Activated T-helper 2 cell treated with anti-CD3 and anti-CD28 coated beads, Interferon-gamma antibody, Interleukin-2, Interleukin-4, amounts not matched to agents 10 μg/mL and 5 μg/mL and 100 μg/mL, durations not matched to agents 14 hours and 24 hours and 36 hours (primary cell): Measurements from ENCODE around the gene HLA-F. TPM values are rescaled to one million over a fixed set of nuclear protein-coding genes. Genes with fewer than 3 reads are reported as not detected.
A peak's percentile ranks its signal among the peaks of the same experiment; 100 is the strongest.

Experiments
- DNase-seq: peaks from one replicate; pipeline ENCODE4 v3.0.0; 2021; ENCODE audit warnings: low spot score
- H3K27ac Mint-ChIP-seq: one replicate; pipeline ENCODE4 v1.8.0; 2021; ENCODE audit warnings: mixed read lengths
- H3K27me3 Mint-ChIP-seq: one replicate; pipeline ENCODE4 v1.8.0; 2021; ENCODE audit warnings: low read depth, mixed read lengths
- H3K36me3 Mint-ChIP-seq: one replicate; pipeline ENCODE4 v1.8.0; 2021; ENCODE audit warnings: low read depth, mixed read lengths
- H3K4me1 Mint-ChIP-seq: one replicate; pipeline ENCODE4 v1.8.0; 2021; ENCODE audit warnings: low read depth, mixed read lengths
- H3K4me3 Mint-ChIP-seq: one replicate; pipeline ENCODE4 v1.8.0; 2021; ENCODE audit warnings: low read depth, mild to moderate bottlenecking, moderate library complexity, mixed read lengths
- H3K9me3 Mint-ChIP-seq: one replicate; pipeline ENCODE4 v1.8.0; 2021; ENCODE audit warnings: mixed read lengths
- intact Hi-C: fragments of 100-400 bp; cut with micrococcal nuclease; formaldehyde crosslinking; loops from one replicate; pipeline ENCODE4 v1.15.1; 2023
- total RNA-seq: library from RNA; stranded (reverse); gene quantifications from 2 replicates; pipeline ENCODE4 v1.2.3, GENCODE V29; 2022

Gene HLA-F
- total RNA-seq, 1 donor from 2014 or later, result 278 TPM

- Mint-ChIP-seq H3K4me1 (peaks cover 41% of the 10 kb centered on the region), H3K9me3 (no peaks in the 10 kb centered on the region), H3K4me3 (no peak overlapping the region), H3K36me3 (peaks cover 54% of the 10 kb centered on the region), H3K27ac (peak overlapping the region; percentile 65), H3K27me3 (no peaks in the 10 kb centered on the region)
- peak; percentile 5 for DNase-seq
- intact Hi-C loops, result loop anchor here (10.0 kb wide), 2 partner anchors 73 to 237 kb away; partner anchors contain the start of gene MOG
Measured at GRCh38 chr6:29727637-29728036, 4.4 kb downstream of the HLA-F start.

DNA sequence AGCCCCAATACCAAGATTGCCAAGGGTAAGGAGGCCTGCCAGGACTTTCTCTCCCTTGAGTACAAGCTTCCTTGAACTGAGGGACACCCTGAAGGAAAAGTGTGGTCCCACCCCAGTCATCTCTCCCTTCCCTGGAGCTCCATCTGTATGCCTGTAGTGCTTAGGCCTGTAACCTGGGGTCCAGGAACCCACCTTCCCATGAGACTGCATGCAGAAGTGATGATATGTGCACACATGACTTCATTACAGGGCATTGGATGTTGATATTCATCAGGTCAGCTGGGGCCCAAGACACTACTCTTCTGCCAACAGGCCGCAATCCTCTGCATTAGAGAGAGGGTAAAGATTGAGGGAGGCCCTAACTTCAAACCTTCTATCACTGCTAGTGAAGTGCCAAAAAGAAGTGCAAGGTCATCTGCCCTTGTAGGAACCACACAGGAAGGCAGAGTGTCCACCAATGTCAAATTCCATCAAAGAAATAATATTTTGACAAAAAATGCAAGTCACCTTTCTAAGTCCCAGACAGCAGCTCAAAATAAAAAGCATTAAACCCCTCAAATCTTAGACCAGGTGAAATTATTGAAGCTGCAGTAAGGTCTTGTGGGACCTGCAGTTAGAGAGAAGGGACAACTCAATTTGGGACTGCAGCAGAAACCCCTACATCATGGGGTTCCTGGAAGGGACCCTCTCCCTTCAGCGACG lies 5.1 kb downstream of the HLA-F start:
- Mint-ChIP-seq H3K27me3 (no peaks in the 10 kb centered on the region), H3K36me3 (peaks cover 51% of the 10 kb centered on the region), H3K9me3 (no peaks in the 10 kb centered on the region), H3K27ac (peak overlapping the region; percentile 35), H3K4me1 (peaks cover 39% of the 10 kb centered on the region), H3K4me3 (no peak overlapping the region)
- intact Hi-C loops, result loop anchor here (10.0 kb wide), 2 partner anchors 74 to 236 kb away; partner anchors contain the start of gene MOG
- DNase-seq, result peak; percentile 4

DNA sequence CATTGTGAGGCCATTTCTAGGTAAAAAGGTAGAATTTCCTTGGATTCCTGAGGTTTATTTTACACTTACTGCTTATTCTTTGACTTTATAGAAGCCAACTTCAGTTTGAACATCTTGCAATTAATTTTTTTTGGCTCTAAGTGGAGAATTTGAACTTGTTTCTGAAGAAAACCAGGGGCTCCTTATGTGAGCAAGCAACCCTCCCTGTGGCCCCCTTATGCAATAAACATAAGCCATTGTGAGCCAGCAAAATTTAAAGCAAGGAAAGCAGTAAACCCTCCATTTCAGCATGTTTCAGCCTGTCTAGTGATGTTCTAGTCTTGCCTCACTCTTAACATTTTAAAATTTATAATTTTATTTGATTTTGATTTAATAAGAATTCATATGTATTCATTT lies 5.6 kb downstream of the HLA-F start:
- Mint-ChIP-seq H3K36me3 (peaks cover 47% of the 10 kb centered on the region), H3K27me3 (no peaks in the 10 kb centered on the region), H3K4me1 (peaks cover 39% of the 10 kb centered on the region), H3K9me3 (no peaks in the 10 kb centered on the region), H3K4me3 (no peak overlapping the region), H3K27ac (no peak overlapping the region)
- intact Hi-C loops, result loop anchor here (10.0 kb wide), 2 partner anchors 74 to 236 kb away; partner anchors contain the start of gene MOG
- no peak for DNase-seq

- Mint-ChIP-seq H3K9me3 (no peaks in the 10 kb centered on the region), H3K4me3 (no peak overlapping the region), H3K27me3 (no peaks in the 10 kb centered on the region), H3K27ac (no peak overlapping the region), H3K36me3 (peaks cover 37% of the 10 kb centered on the region), H3K4me1 (peaks cover 35% of the 10 kb centered on the region)
- no peak for DNase-seq
- intact Hi-C loops, result loop anchor here (10.0 kb wide), 2 partner anchors 75 to 235 kb away; partner anchors contain the start of gene MOG
Measured at GRCh38 chr6:29729774-29730328, 6.6 kb downstream of the HLA-F start.

DNA sequence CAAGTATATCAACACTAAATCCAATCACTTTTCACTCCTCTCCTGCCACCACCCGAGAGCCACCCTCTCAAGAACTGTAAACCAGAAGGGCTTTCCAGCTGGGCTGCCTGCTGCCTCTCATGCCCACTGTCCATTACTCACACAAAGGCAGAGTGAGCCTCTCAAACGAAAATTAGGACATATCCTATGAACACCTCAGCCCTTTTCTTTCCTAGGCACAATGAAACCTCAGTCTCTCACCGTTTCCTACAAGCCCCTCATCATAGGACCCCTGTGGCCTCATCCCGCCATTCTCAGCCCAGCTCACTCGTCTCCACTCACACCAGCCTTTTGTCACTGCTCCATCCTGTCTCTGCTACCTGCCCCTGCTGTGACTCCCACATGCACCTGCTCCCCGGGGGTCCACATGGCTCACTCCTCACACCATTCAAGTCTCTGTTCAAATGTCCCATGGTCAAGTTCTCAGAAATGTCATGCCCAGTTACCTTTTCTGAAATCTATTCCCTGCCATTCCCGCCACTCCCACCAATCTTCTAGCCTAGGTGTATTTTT lies 7.4 kb downstream of the HLA-F start:
- Mint-ChIP-seq H3K36me3 (peaks cover 32% of the 10 kb centered on the region), H3K4me1 (peaks cover 28% of the 10 kb centered on the region), H3K4me3 (no peak overlapping the region), H3K27me3 (no peaks in the 10 kb centered on the region), H3K27ac (peak overlapping the region; percentile 30), H3K9me3 (peaks cover 3% of the 10 kb centered on the region)
- intact Hi-C loops, result no loop called here
- DNase-seq, result no peak

DNA sequence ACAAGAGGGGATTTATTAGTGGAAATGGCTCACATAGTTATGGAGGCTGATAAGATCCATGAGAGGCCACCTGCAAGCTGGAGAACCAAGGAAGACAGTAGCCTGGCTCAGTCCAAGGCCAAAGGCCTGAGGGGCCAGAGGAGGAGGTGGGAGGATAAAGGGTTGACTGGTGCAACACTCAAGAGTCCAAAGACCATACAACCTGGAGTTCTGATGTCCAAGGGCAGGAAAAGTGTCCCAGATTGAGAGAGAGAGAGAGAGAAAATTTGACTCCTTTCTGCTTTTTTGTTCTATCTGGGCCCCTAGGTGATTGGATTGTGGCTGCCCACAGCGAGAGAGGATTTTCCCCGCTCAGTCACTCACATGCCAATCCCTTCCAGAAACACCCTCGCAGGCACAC lies 8.0 kb downstream of the HLA-F start:
- Mint-ChIP-seq H3K9me3 (peaks cover 8% of the 10 kb centered on the region), H3K4me3 (no peak overlapping the region), H3K36me3 (peaks cover 30% of the 10 kb centered on the region), H3K27ac (no peak overlapping the region), H3K27me3 (no peaks in the 10 kb centered on the region), H3K4me1 (peaks cover 21% of the 10 kb centered on the region)
- DNase-seq, result no peak
- intact Hi-C loops, result no loop called here

GRCh38 chr6:29733057-29733456 lies 9.8 kb downstream of the HLA-F start:
- peaks cover 8% of the 10 kb centered on the region for H3K9me3 Mint-ChIP-seq
- DNase-seq, result peak; percentile 6
- intact Hi-C loops, result no loop called here
- H3K27ac Mint-ChIP-seq, result no peak overlapping the region
- H3K27me3 Mint-ChIP-seq, result no peaks in the 10 kb centered on the region
- peaks cover 9% of the 10 kb centered on the region for H3K4me1 Mint-ChIP-seq
- H3K4me3 Mint-ChIP-seq, result no peak overlapping the region
- peaks cover 15% of the 10 kb centered on the region for H3K36me3 Mint-ChIP-seq

DNA sequence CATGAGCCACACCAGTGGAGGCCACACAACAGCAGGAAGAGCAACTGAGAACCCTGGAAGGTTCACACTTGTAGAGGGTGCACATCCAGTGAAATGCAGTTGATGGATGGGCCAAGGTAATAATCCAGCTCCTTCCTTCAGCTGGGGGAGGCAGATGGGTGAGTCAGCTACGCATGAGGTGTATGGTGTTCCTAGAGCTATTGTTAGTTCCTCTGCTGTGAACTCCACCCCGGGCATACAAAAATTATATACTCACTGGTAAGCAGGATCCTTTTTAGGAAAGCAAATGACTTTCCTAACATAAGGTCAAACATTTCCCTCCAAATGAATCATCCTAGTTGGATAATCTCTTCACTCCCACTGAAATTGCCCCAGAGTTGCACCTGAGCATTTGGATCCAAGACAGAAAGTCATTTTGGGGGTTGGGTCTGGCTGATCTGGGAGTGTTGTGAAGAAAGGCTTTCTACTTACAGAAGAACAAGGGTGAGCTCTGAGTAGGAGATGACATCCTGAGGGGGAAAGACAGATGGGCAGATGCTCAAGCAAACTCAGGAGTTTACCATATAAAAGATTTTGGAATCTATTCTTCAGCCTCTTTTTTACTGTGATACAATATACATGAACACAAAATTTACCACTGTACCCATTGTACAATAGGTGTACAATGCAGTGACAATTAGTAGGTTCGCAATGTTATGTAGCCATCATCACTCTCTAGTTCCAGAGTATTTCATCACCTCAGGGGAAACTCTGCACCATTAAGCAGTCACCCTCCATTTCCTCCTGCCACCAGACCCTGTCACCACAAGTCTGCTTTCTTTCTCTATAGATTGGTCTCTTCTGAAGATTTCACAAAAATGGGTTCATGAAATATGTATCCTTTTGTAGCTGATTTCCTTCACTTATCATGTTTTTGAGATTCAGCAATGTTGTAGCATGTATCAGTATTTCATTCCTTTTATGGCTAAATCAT lies 11.1 kb downstream of the HLA-F start:
- DNase-seq, result no peak
- Mint-ChIP-seq H3K27ac (no peak overlapping the region), H3K27me3 (no peaks in the 10 kb centered on the region), H3K4me3 (no peak overlapping the region), H3K9me3 (peaks cover 8% of the 10 kb centered on the region), H3K36me3 (peaks cover 12% of the 10 kb centered on the region), H3K4me1 (peaks cover 6% of the 10 kb centered on the region)
- intact Hi-C loops, result no loop called here

- peaks cover 8% of the 10 kb centered on the region for H3K9me3 Mint-ChIP-seq
- H3K27me3 Mint-ChIP-seq, result no peaks in the 10 kb centered on the region
- H3K27ac Mint-ChIP-seq, result no peak overlapping the region
- no peak for DNase-seq
- H3K4me1 Mint-ChIP-seq, result peaks cover 4% of the 10 kb centered on the region
- no peak overlapping the region for H3K4me3 Mint-ChIP-seq
- H3K36me3 Mint-ChIP-seq, result peaks cover 12% of the 10 kb centered on the region
- intact Hi-C loops, result no loop called here
Measured at GRCh38 chr6:29736563-29736962, 13.3 kb downstream of the HLA-F start.

DNA sequence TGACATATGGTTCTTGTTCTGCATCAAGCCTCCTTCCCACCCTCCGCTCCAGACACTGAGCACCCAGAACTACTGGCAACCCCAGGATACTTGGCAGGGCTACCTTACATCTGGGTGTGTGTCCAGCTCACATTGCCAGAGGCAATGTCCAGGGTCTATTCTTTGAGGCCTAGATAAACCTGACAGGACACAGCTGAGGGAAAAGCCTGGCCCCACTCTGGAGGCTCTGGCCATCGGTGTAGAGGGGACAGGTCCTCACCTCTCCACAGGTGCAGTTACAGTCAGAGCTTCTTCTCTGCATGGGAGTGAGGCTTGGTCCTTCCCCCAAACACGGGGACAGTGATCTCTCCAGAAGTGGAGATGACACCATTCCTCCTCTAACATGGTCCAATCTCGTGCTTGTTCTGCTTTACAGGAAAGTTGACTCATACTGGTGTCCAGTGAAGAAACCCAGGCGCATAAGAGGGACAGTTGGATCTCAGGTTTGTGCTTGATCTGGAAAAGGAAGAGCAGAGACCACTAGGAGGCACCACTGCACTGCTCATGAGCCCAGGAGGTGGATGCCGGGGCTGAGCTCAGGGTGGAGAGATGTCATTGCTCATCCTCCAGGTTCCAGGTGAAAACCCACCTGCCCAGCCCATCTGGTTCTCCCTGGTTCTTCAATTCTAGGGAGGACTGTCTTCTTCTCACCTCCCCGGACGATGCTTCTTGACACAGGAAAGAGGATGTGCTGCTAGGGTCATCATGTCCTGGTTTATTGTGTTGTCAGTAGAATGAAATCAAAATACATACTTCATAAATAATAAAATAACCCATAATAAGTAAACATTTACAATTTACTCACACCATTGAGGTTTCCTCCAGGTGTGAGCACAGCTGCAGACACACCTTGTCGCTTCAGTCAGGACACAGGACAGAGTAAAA lies 14.7 kb downstream of the HLA-F start:
- peaks cover 8% of the 10 kb centered on the region for H3K9me3 Mint-ChIP-seq
- H3K36me3 Mint-ChIP-seq, result peaks cover 12% of the 10 kb centered on the region
- H3K27ac Mint-ChIP-seq, result no peak overlapping the region
- peaks cover 4% of the 10 kb centered on the region for H3K4me1 Mint-ChIP-seq
- H3K27me3 Mint-ChIP-seq, result no peaks in the 10 kb centered on the region
- intact Hi-C loops, result loop anchor here (1.0 to 2.0 kb wide), 2 partner anchors 15 to 97 kb away; no protein-coding TSS in a partner anchor
- no peak overlapping the region for H3K4me3 Mint-ChIP-seq
- DNase-seq, result peak; percentile 58

DNA sequence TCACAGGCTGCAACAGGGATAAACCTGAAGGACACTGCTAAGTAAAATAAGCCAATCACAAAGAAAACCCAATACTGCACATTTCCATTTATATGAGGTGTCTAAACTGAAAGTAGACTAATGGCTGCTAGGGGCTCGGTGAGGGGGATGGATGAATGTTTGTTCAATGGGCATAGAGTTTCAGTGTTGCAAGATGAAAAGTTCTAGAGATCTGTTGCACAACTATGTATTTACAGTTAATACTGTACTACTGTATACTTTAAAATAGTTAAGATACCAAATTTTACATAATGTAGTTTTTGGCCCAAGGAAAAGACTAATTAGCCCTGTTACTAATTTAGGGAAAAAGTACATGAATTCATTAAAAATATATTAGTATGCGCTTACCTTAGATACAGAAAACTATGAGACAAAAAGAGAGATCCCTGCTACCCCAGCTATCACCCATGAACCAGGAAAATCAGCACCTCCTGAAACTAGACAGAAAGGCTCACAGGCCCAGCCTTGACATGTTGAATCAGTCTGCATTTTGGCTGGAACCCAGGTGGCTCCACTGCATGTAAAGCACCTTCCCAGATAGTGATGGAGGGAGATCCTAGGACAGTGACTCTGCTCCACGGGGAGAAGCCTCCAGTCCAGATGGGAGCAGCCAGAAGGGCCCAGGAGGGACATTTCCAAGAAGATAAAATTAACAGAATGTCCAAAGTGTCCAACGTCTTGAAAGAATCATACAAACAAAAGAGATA lies 16.1 kb downstream of the HLA-F start:
- Mint-ChIP-seq H3K4me3 (no peak overlapping the region), H3K27me3 (no peaks in the 10 kb centered on the region), H3K36me3 (peaks cover 12% of the 10 kb centered on the region), H3K4me1 (peaks cover 4% of the 10 kb centered on the region), H3K27ac (no peak overlapping the region), H3K9me3 (peaks cover 8% of the 10 kb centered on the region)
- no peak for DNase-seq
- intact Hi-C loops, result loop anchor here (2.0 kb wide), 1 partner anchor 13 kb away; no protein-coding TSS in a partner anchor
